Measurements from ENCODE around the gene ATP8B3.

ATP8B3 gene

GRCh38 chr19:1811942-1812425 lies at the start of gene ATP8B3:
TSS of gene ATP8B3 (minus strand) at chr19:1812276. CDS start at chr19:1811736, 540 bp downstream.
- Histone ChIP-seq H3K27me3 (replicated peaks) (no peaks in the 10 kb centered on the region), H3K27ac (no peak within 1 kb of the TSS), H3K4me3 (ENCODE audit: low read depth, low read length) (peak within 1 kb of the TSS; percentile 59), H3K36me3 (replicated peaks) (peaks cover 19% of the 10 kb centered on the region)
- no peak for TF ChIP-seq CTCF (IDR thresholded peaks at IDR 0.05; ENCODE audit: low read depth, low read length, missing control alignments)
- in situ Hi-C loops (cut with HindIII; ENCODE audit: low pct_ligation_motif_present, low sequenced_read_pairs) = no loop called here
- no peak for DNase-seq

- in situ Hi-C loops (cut with HindIII; ENCODE audit: low pct_ligation_motif_present, low sequenced_read_pairs) = no loop called here
- H3K36me3 ChIP-seq (replicated peaks) = no peaks in the 10 kb centered on the region
- H3K27ac ChIP-seq = no peak overlapping the region
- H3K4me3 ChIP-seq (ENCODE audit: low read depth, low read length) = peak overlapping the region; percentile 83
- no peaks in the 10 kb centered on the region for H3K27me3 ChIP-seq (replicated peaks)
- TF ChIP-seq CTCF (IDR thresholded peaks at IDR 0.05; ENCODE audit: low read depth, low read length, missing control alignments) = no peak
- no peak for DNase-seq
Measured at GRCh38 chr19:1861599-1862031, 49.5 kb upstream of the ATP8B3 start.

- H3K4me3 ChIP-seq (ENCODE audit: low read depth, low read length) = peak overlapping the region; percentile 83
Measured at GRCh38 chr19:1860821-1861598, 48.9 kb upstream of the ATP8B3 start.

GRCh38 chr19:1860042-1860775 lies 48.1 kb upstream of the ATP8B3 start:
- peak overlapping the region; percentile 83 for H3K4me3 ChIP-seq (ENCODE audit: low read depth, low read length)
- peak; percentile 7 for TF ChIP-seq CTCF (IDR thresholded peaks at IDR 0.05; ENCODE audit: low read depth, low read length, missing control alignments)
- H3K27ac ChIP-seq = peak overlapping the region; percentile 64
- no peaks in the 10 kb centered on the region for H3K36me3 ChIP-seq (replicated peaks)
- H3K27me3 ChIP-seq (replicated peaks) = no peaks in the 10 kb centered on the region
- in situ Hi-C loops (cut with HindIII; ENCODE audit: low pct_ligation_motif_present, low sequenced_read_pairs) = no loop called here
- DNase-seq = peak; percentile 78

More at GRCh38 chr19:1860821-1861598, 48.9 kb upstream of the ATP8B3 start:
- Histone ChIP-seq H3K27ac (peak overlapping the region; percentile 64), H3K27me3 (replicated peaks) (no peaks in the 10 kb centered on the region), H3K36me3 (replicated peaks) (no peaks in the 10 kb centered on the region)
- in situ Hi-C loops (cut with HindIII; ENCODE audit: low pct_ligation_motif_present, low sequenced_read_pairs) = no loop called here
- DNase-seq = no peak
- no peak for TF ChIP-seq CTCF (IDR thresholded peaks at IDR 0.05; ENCODE audit: low read depth, low read length, missing control alignments)

GRCh38 chr19:1859331-1859781 lies 47.3 kb upstream of the ATP8B3 start:
- Histone ChIP-seq H3K4me3 (ENCODE audit: low read depth, low read length) (no peak overlapping the region), H3K27ac (no peak overlapping the region), H3K27me3 (replicated peaks) (no peaks in the 10 kb centered on the region), H3K36me3 (replicated peaks) (no peaks in the 10 kb centered on the region)
- DNase-seq = no peak
- in situ Hi-C loops (cut with HindIII; ENCODE audit: low pct_ligation_motif_present, low sequenced_read_pairs) = no loop called here
- TF ChIP-seq CTCF (IDR thresholded peaks at IDR 0.05; ENCODE audit: low read depth, low read length, missing control alignments) = no peak

Data from brain microvascular endothelial cell (primary cell).